ENCODE measurements around the gene PSME2. TPM values are rescaled to one million over a fixed set of nuclear protein-coding genes. Genes with fewer than 3 reads are reported as not detected.

The PSME2 gene
- total and polyA plus RNA-seq, 10 of the 15 experiments (the other 5 are each of a cell fraction or from before 2014, with no cell fraction given), result 510 to 3,542 (median 913) TPM

DNA sequence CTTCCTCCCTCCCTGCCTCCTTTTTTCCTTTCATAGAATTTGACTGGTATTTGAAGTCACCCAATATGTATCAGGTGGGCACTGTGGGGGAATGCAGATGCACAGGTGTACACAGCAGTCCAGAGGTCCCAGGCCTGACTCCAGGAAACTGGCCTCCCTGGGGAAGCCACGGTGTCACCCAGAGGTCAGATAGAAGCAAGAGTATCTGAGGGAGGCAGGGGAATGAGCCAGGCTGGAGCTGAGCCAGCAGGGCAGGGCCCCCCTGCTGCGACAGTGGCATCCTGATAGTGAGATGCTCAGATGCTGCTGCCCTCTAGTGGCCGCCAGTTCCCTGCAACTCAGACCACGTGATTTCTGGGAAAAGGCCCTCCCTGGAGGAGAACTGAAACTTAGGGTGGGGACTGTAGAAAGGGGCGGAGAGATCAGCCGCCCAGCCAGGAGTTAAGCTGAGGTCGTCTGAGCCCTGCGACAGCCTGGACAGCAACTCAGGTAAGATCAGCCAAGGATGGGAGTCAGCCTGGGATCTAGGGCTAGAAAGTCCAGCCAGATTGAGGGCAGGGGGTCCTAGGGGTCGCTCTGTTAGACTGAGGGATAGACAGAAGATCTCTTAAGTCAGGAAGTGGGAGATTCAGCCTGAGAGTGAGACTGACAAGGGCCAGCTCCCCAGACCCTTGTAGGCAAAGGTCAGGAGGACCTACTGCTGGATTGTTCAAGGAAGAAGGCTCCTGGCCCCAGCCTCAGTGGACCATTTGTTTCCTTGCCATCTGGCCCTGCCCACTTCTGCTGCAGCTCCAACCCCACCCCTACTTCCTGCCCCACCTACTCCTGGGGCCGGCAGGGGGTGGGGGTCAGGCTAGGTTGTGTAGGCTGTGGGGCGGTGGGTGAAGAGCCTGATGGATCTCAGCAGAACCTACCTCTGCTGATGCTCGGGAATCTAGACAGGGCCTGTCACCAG is 14.7 kb upstream of the PSME2 start, which contains the start of gene IRF9:
TSS of gene IRF9 (plus strand) at position 416 of the 955 bp plus-strand sequence. CDS start 880 bp downstream, outside the sequence.
- peak; percentile 97 for FAIRE-seq
- no peak for TF ChIP-seq KDM1A (IDR thresholded peaks at IDR 0.05; ENCODE audit: borderline replicate concordance)
- TF ChIP-seq NBN (IDR thresholded peaks at IDR 0.05), result peak; percentile 92
- TF ChIP-seq CTCF (IDR thresholded peaks at IDR 0.05 in 2 of 3, conservative IDR thresholded peaks at IDR 0.05 in 1 of 3; ENCODE audit: control insufficient read depth in 2 of 3, extremely low read depth in 1 of 3, insufficient read depth in 1 of 3, low read depth in 3 of 3, low read length in 3 of 3), result peak; percentile 92 to 99 (median 98); a peak in 5 of 6 replicates
- TF ChIP-seq SMAD1 (IDR thresholded peaks at IDR 0.05; ENCODE audit: low read depth, partially characterized antibody), result peak; percentile 91
- TF ChIP-seq, protein P1, sequence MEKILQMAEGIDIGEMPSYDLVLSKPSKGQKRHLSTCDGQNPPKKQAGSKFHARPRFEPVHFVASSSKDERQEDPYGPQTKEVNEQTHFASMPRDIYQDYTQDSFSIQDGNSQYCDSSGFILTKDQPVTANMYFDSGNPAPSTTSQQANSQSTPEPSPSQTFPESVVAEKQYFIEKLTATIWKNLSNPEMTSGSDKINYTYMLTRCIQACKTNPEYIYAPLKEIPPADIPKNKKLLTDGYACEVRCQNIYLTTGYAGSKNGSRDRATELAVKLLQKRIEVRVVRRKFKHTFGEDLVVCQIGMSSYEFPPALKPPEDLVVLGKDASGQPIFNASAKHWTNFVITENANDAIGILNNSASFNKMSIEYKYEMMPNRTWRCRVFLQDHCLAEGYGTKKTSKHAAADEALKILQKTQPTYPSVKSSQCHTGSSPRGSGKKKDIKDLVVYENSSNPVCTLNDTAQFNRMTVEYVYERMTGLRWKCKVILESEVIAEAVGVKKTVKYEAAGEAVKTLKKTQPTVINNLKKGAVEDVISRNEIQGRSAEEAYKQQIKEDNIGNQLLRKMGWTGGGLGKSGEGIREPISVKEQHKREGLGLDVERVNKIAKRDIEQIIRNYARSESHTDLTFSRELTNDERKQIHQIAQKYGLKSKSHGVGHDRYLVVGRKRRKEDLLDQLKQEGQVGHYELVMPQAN (conservative IDR thresholded peaks at IDR 0.05), result peak; percentile 44; the same call in 1 of the 2 replicates
- TF ChIP-seq IRF5 (IDR thresholded peaks at IDR 0.05; ENCODE audit: borderline replicate concordance), result no peak
- peak; percentile 67 for TF ChIP-seq NFIC (IDR thresholded peaks at IDR 0.05; ENCODE audit: low read depth, low read length)
- peak; percentile 65 for TF ChIP-seq RAD21 (IDR thresholded peaks at IDR 0.05; ENCODE audit: insufficient read depth, low read depth, low read length)
- no peak for TF ChIP-seq RFX5 (IDR thresholded peaks at IDR 0.05; ENCODE audit: low read depth, low read length)
- peak; percentile 74 for TF ChIP-seq RB1 (IDR thresholded peaks at IDR 0.05; ENCODE audit: borderline replicate concordance)
- peak; percentile 43; the same call in 1 of the 2 replicates for TF ChIP-seq EED (IDR thresholded peaks at IDR 0.05; ENCODE audit: low read depth)
- TF ChIP-seq POLR2AphosphoS2 (IDR thresholded peaks at IDR 0.05; ENCODE audit: low read depth, low read length), result peak; percentile 97
- no peak for TF ChIP-seq CEBPB (IDR thresholded peaks at IDR 0.05; ENCODE audit: borderline replicate concordance in 1 of 2, low read depth in 2 of 2, low read length in 2 of 2)

More for the DNA sequence above, 14.7 kb upstream of the PSME2 start, which contains the start of gene IRF9:
- Histone ChIP-seq H3K9ac (ENCODE audit: control insufficient read depth, insufficient read depth, low read length) (peak within 1 kb of the TSS; percentile 83), H3K79me2 (ENCODE audit: control insufficient read depth, insufficient read depth, low read length) (peaks cover 43% of the 10 kb centered on the region), H3K4me3 (peak within 1 kb of the TSS; percentile 99), H3K9me3 (replicated peaks; ENCODE audit: control insufficient read depth, insufficient read depth, low read length) (no peaks in the 10 kb centered on the region), H2AFZ (ENCODE audit: control insufficient read depth, low read depth, low read length) (peak within 1 kb of the TSS; percentile 14), H4K20me1 (ENCODE audit: control insufficient read depth, insufficient read depth) (no peaks in the 10 kb centered on the region), H3K4me2 (ENCODE audit: control insufficient read depth, insufficient read depth) (peak within 1 kb of the TSS; percentile 90), H3K27ac (ENCODE audit: control insufficient read depth, insufficient read depth) (peak within 1 kb of the TSS; percentile 96), H3K27me3 (replicated peaks in 1 of 2; ENCODE audit: control insufficient read depth in 2 of 2, insufficient read depth in 2 of 2, low read length in 1 of 2) (no peaks in the 10 kb centered on the region), H3K4me1 (ENCODE audit: control insufficient read depth, insufficient read depth, low read length) (peaks cover 38% of the 10 kb centered on the region), H3K36me3 (ENCODE audit: control insufficient read depth in 2 of 2, insufficient read depth in 2 of 2, low read length in 1 of 2) (peaks cover 42 to 50% of the 10 kb centered on the region in 2 experiments)
- BruUV-seq (replicated peaks), result no TSS peak
- ATAC-seq (peak; percentile 91), DNase-seq (ENCODE audit: low read depth, low spot score) (peak; percentile 98)
- SMC1A ChIA-PET (ENCODE audit: uncharacterized antibody, unreplicated experiment), result interaction anchor here (0.7 to 4.9 kb wide), 32 partner anchors 10 to 146 kb away, joined by 3 to 54 read pairs (median 5); partner anchors contain the start of genes CHMP4A, CIDEB, DCAF11 and DHRS1
- POLR2A ChIA-PET, result interaction anchor here (0.8 to 4.8 kb wide), 27 partner anchors 9 to 138 kb away, joined by 3 to 99 read pairs (median 8); partner anchors contain the start of genes CHMP4A, DCAF11, DHRS1 and EMC9
- in situ Hi-C loops (cut with MboI) (no loop called here), intact Hi-C loops (cut with micrococcal nuclease; ENCODE audit: unreplicated experiment) (loop anchor here (1.0 kb wide), 6 partner anchors 14 to 147 kb away; partner anchors contain the start of genes CHMP4A, DCAF11, NRL and RNF31)
- WGBS (ENCODE audit: insufficient coverage, insufficient replicate concordance, low lambda C conversion rate, missing lambda C conversion rate), result 0% methylated on average over 12 of the region's 12 CpGs
- CTCF ChIA-PET, result interaction anchor here (0.8 to 4.2 kb wide), 39 partner anchors 9 to 529 kb away, joined by 3 to 63 read pairs (median 5); partner anchors contain the start of genes CARMIL3, CHMP4A, CIDEB and DCAF11
- RAD21 ChIA-PET (ENCODE audit: unreplicated experiment), result interaction anchor here (0.6 to 4.5 kb wide), 30 partner anchors 10 to 270 kb away, joined by 3 to 60 read pairs (median 8); partner anchors contain the start of genes CHMP4A, CIDEB, DCAF11 and EMC9
